Fibroblast of villous mesenchyme (primary cell): ENCODE measurements around the gene ZFYVE28. TPM values are rescaled to one million over a fixed set of nuclear protein-coding genes. Genes with fewer than 3 reads are reported as not detected.
A peak's percentile ranks its signal among the peaks of the same experiment; 100 is the strongest.

Source experiments
- DNase-seq: peaks from one replicate; pipeline ENCODE4 v3.0.0-alpha.2; 2010; ENCODE audit warnings: low read depth
- H3K4me3 ChIP-seq: 2 replicates; pipeline ENCODE4 v1.5.1; 2011; ENCODE audit warnings: low read depth, mild to moderate bottlenecking, low read length
- total RNA-seq: library from RNA; depleted of rRNA; stranded (reverse); fragments of >200 nt; gene quantifications from 2 replicates; pipeline ENCODE4 v1.2.3, GENCODE V29; 2012
- TF ChIP-seq, protein P1 (sequence below): IDR thresholded peaks from 2 replicates; pipeline ENCODE4 v1.5.1; 2012; ENCODE audit warnings: low read depth, mild to moderate bottlenecking, low read length; ENCODE audit not compliant: insufficient read depth

Gene ZFYVE28
- total RNA-seq, 1 donor = 12.1 TPM

DNA sequence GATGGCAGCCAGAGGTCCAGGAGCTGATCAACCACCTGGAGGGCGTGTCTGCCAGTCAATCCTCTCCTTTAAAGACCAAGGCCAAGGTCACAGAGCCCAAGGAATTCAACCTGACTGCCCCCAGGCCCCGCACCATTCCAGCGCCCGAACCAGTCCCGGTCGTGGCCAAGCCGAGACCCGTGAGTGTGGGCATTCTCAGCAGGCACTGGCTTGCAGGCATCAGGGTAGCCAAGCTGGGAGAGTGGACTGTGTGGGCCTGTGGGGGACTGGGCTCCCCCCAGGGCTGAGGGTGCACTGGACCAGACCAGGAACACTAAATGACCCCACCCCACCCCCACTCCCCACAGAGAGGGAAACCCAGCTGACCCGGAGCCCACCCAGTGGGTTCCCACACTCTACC is 26.7 kb upstream of the ZFYVE28 start:
- no peak overlapping the region for H3K4me3 ChIP-seq
- TF ChIP-seq, protein P1, sequence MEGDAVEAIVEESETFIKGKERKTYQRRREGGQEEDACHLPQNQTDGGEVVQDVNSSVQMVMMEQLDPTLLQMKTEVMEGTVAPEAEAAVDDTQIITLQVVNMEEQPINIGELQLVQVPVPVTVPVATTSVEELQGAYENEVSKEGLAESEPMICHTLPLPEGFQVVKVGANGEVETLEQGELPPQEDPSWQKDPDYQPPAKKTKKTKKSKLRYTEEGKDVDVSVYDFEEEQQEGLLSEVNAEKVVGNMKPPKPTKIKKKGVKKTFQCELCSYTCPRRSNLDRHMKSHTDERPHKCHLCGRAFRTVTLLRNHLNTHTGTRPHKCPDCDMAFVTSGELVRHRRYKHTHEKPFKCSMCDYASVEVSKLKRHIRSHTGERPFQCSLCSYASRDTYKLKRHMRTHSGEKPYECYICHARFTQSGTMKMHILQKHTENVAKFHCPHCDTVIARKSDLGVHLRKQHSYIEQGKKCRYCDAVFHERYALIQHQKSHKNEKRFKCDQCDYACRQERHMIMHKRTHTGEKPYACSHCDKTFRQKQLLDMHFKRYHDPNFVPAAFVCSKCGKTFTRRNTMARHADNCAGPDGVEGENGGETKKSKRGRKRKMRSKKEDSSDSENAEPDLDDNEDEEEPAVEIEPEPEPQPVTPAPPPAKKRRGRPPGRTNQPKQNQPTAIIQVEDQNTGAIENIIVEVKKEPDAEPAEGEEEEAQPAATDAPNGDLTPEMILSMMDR = no peak
- no peak for DNase-seq

DNA sequence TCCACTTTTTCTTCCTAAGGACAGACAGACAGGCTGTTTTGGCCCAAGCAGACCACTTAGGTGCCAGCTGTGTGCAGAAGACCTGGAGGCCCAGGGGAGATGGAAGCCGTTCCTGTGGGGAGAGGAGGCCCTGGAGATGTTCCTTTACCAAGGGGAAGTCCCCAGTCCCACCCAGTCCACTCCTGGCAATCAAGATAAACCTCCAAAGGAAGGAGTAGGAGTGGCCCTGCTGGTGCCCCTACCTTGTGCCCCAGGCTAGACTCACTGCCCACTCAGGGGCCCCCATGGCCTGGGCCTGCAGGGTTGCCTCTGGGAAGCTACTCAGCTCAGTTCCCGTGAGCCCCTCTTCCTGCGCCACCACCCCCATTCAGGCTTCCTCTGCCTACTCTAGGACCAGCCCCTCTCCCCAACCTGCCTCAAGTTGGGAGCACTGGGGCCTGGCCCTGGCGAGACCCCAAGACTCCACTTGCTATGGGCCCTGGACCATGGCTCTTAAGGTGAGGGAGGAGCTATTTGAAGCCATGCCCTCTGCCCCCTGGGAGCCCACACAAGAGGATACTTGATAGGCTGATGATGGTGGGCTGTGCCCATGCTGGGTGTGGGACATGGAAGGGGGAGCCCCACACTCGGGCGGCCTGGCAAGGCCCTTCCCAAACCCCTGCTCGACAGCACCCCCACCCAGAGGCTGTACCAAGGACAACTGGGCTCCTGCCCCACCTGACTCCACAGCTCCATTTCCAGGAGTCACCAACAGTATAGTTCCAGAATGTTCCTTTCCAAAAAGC is 25.7 kb upstream of the ZFYVE28 start:
- TF ChIP-seq, protein P1 = no peak
- H3K4me3 ChIP-seq = no peak overlapping the region
- no peak for DNase-seq

DNA sequence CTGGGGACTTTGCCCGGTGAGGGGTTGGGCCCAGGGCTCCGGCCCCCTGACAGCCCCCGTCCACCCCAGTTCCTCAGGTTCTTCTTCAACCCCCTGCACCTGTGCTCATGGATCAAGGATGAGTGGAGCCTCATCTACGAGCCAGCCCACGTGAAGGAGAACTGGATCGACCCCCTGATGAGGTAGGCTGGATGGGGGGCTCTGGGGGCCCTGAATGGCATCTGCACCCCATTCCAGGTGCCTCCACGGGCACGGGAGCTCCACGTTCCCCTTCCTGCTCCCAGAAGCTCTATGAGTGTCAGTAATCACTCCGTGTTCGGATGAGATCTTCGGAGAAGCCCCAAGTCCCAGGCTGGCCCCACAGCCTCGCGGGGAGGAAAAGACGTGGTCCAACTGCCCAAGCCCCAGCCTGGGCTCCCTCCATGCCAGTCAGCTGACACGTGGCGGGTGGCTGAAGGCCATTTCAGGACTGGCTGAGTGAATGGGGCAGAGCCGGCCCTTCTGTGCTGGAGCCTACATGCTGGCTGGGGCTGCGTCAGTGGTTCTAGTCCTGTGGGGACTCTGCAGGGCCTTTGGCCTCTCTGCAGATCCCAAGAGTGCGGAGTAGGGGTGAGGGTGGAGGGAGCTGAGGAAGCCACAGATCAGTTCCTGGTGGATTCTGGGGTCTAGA is 24.8 kb upstream of the ZFYVE28 start:
- TF ChIP-seq, protein P1 = no peak
- DNase-seq = no peak
- H3K4me3 ChIP-seq = no peak overlapping the region

DNA sequence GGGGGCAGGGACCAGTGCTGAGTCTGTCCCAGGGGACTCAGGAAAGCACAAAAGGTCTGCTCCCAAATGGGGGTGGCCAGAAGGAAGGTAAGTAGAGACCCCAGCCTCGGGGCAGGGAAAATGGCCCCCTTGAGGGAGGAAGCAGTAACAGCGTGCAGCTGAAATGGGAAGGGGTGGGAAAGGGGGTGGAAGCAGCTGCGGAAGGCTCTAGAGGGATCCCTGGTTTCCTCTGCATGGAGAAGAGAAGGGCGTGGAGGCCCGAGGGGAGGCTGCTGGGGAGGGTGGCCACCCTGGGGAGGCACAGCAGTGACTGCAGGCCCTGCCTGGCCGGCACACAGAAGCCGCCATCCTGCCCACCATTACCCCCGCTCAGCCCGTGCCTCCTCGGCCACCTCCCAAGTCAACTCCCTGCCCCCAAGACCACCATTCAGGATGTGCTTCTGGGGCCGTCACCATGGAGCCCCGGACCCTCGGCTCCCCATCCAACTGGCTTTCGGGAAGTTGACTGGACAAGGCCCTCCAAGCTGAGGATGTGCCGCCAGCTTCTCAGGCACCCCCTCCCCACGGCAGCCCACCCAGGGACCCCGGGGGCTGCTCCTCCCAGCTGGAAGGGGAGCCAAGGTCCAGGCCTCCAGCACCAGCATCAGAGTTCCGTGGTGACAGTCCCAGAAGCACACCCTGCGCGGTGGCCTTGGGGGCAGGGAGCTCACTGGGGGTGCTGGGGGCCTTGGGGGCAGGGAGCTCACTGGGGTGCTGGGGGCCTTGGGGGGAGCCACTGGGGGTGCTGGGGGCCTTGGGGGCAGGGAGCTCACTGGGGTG is 23.9 kb upstream of the ZFYVE28 start:
- H3K4me3 ChIP-seq = no peak overlapping the region
- TF ChIP-seq, protein P1 = no peak
- DNase-seq = no peak

DNA sequence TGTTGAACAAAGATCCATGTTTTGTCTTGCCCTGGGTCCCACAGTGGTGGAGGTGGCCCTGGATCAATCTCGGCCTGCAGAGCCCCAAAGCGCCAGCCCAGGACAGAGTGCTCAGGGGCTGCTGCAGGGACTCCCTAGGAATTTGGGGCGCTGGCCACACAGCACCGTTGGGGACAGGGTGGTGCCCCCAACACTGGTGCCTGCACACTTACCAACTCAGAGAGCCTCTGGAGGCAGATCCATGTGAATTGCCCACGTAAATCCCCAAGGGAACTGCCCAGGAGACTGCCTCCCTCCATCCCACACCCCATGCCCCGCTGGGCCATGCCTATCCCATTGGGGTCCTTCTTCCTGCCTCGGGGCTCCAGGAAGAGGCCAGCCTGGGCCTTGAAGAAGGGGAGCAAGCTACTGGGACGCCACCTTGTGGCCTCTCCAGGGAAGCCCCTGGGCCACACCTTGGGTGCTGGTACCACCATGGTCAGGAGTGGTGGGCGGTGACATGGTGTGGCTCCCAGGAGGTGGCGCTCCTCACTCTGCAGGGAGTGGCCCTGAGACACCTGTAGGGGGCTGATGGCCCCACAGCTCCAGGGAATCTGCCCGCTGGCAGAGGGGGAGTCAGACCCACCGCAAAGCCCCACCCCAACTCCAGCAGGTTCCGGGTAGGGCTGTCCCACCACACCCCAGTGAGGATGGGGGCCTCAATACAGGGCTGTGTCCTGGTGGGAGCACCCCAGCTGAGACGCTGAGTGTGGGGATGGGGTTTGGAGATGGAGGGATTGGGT is 23.1 kb upstream of the ZFYVE28 start:
- DNase-seq = peak; percentile 62
- no peak overlapping the region for H3K4me3 ChIP-seq
- TF ChIP-seq, protein P1 = peak; percentile 83
